HG02623 (cell line): ENCODE results near the gene MXD1.

Source experiments
- ATAC-seq: cut with Tn5 transposase; IDR thresholded peaks from one replicate; pipeline ENCODE4 v1.9.1; 2021; ENCODE audit warnings: moderate library complexity; ENCODE audit not compliant: unreplicated experiment

The MXD1 gene

GRCh38 chr2:69975853-69976462 is 61.0 kb downstream of the MXD1 start:
- ATAC-seq = no peak

- no peak for ATAC-seq
These were observed 62.3 kb downstream of the MXD1 start for GRCh38 chr2:69977186-69977585.

GRCh38 chr2:69977906-69978482 is 63.1 kb downstream of the MXD1 start:
- ATAC-seq = no peak

GRCh38 chr2:69979902-69980807 is 65.2 kb downstream of the MXD1 start:
- no peak for ATAC-seq

GRCh38 chr2:69983392-69983966 is 68.6 kb downstream of the MXD1 start:
- ATAC-seq = no peak

GRCh38 chr2:69985216-69985615 is 70.3 kb downstream of the MXD1 start:
- ATAC-seq = no peak

- ATAC-seq = no peak
These were observed 70.8 kb downstream of the MXD1 start for GRCh38 chr2:69985688-69986087.

- ATAC-seq = no peak
These were observed 71.8 kb downstream of the MXD1 start for GRCh38 chr2:69986691-69987090.

- no peak for ATAC-seq
These were observed 73.3 kb downstream of the MXD1 start for GRCh38 chr2:69988086-69988635.

- no peak for ATAC-seq
These were observed 74.1 kb downstream of the MXD1 start for GRCh38 chr2:69989009-69989408.

GRCh38 chr2:69989441-69990105 is 74.7 kb downstream of the MXD1 start:
- ATAC-seq = no peak
